B cell (primary cell): ENCODE results near the gene CERS6. TPM values are rescaled to one million over a fixed set of nuclear protein-coding genes. Genes with fewer than 3 reads are reported as not detected.

ENCODE experiments used
- ATAC-seq: fragments of 200-7000 bp; cut with Tn5 transposase; one replicate; pipeline ENCODE4 v1.10.0; 2021; ENCODE audit warnings: low read depth, mild to moderate bottlenecking, moderate number of reproducible peaks, moderate library complexity
- CTCF ChIA-PET: fragments of 350-600 bp; sonication (Branson Sonifier 250); formaldehyde crosslinking; loops from one replicate; lab custom pipeline; 2021; ENCODE audit warnings: antibody characterized with exemption, inconsistent platforms; lab: Charles Lee
- POLR2A ChIA-PET: fragments of 350-600 bp; sonication (Branson Sonifier 250); formaldehyde crosslinking; loops from one replicate; lab custom pipeline; 2021; ENCODE audit warnings: antibody characterized with exemption; lab: Charles Lee
- DNase-seq: peaks from one replicate; pipeline ENCODE4 v3.0.0; 2013
- H2AFZ ChIP-seq: 2 replicates; pipeline ENCODE4 v1.6.1; 2012; ENCODE audit warnings: mild to moderate bottlenecking, low read depth, low read length; ENCODE audit not compliant: insufficient read depth, poor library complexity, severe bottlenecking
- H3K27ac ChIP-seq, 2 donors: 1 replicate in 1 of 2; 2 replicates in 1 of 2; pipeline ENCODE4 v1.5.1; 2012 to 2013; ENCODE audit warnings: low read length in 2 of 2, mild to moderate bottlenecking in 2 of 2, moderate library complexity in 1 of 2
- H3K27me3 ChIP-seq, 4 experiments: fragments of 200-600 bp in 1 of 4; sonication (generic) in 1 of 4; replicated peaks in 1 of 4; 1 replicate in 2 of 4; 2 replicates in 2 of 4; pipeline versions ENCODE4 v1.6.1 to v1.7.0; 2013 to 2016; ENCODE audit warnings: low read length in 3 of 4, mild to moderate bottlenecking in 2 of 4, mixed read lengths in 1 of 4, moderate library complexity in 1 of 4; ENCODE audit not compliant: insufficient read depth in 4 of 4, control insufficient read depth in 3 of 4; ENCODE audit errors: control extremely low read depth in 1 of 4
- H3K36me3 ChIP-seq, 2 experiments: replicated peaks in 1 of 2; 1 replicate in 1 of 2; 2 replicates in 1 of 2; pipeline versions ENCODE4 v1.6.1 to v1.7.1; 2013; ENCODE audit warnings: low read length in 1 of 2; ENCODE audit not compliant: insufficient read depth in 2 of 2, control insufficient read depth in 1 of 2; ENCODE audit errors: control extremely low read depth in 1 of 2, extremely low read depth in 1 of 2
- H3K4me1 ChIP-seq, 2 donors: fragments of 200-600 bp in 1 of 2; sonication (generic) in 1 of 2; 1 replicate in 1 of 2; 2 replicates in 1 of 2; pipeline versions ENCODE4 v1.5.1 to v1.6.1; 2013 to 2017; ENCODE audit warnings: low read length in 2 of 2; ENCODE audit not compliant: control insufficient read depth in 2 of 2, insufficient read depth in 2 of 2
- H3K4me2 ChIP-seq: replicated peaks from 2 replicates; pipeline ENCODE3; 2012; ENCODE audit warnings: mild to moderate bottlenecking, low read depth, low read length; ENCODE audit not compliant: poor library complexity, severe bottlenecking
- H3K4me3 ChIP-seq, 5 experiments: fragments of 200-600 bp in 1 of 5; sonication (generic) in 1 of 5; 1 replicate in 3 of 5; 2 replicates in 2 of 5; pipeline versions ENCODE4 v1.5.1 to v1.7.0; 2011 to 2016; ENCODE audit warnings: low read length in 4 of 5, mild to moderate bottlenecking in 4 of 5, low read depth in 2 of 5, control low read depth in 1 of 5, moderate library complexity in 1 of 5; ENCODE audit not compliant: insufficient read depth in 1 of 5; ENCODE audit errors: control extremely low read depth in 1 of 5, extremely low read depth in 1 of 5
- H3K79me2 ChIP-seq: fragments of 200-600 bp; sonication (generic); one replicate; pipeline ENCODE4 v1.6.0; 2016; ENCODE audit warnings: low read length; ENCODE audit not compliant: control insufficient read depth, insufficient read depth
- H3K9ac ChIP-seq: fragments of 200-600 bp; sonication (generic); 2 replicates; pipeline ENCODE4 v1.6.1; 2017; ENCODE audit warnings: mild to moderate bottlenecking, low read length, moderate library complexity
- H3K9me3 ChIP-seq, 3 donors: one replicate each; pipeline versions ENCODE4 v1.6.1 to v1.7.1; 2013; ENCODE audit warnings: low read length in 2 of 3; ENCODE audit not compliant: control insufficient read depth in 2 of 3, insufficient read depth in 1 of 3; ENCODE audit errors: control extremely low read depth in 1 of 3
- H4K20me1 ChIP-seq: 2 replicates; pipeline ENCODE4 v1.6.0; 2012; ENCODE audit warnings: mild to moderate bottlenecking, low read length; ENCODE audit not compliant: insufficient read depth, control insufficient read depth, poor library complexity, severe bottlenecking
- H3K27ac Mint-ChIP-seq: one replicate; pipeline ENCODE4 v1.8.0; 2021; ENCODE audit warnings: mixed read lengths
- H3K27me3 Mint-ChIP-seq: one replicate; pipeline ENCODE4 v1.8.0; 2021; ENCODE audit warnings: mixed read lengths
- H3K4me1 Mint-ChIP-seq: one replicate; pipeline ENCODE4 v1.8.0; 2021; ENCODE audit warnings: mixed read lengths
- H3K4me3 Mint-ChIP-seq: one replicate; pipeline ENCODE4 v1.8.0; 2021; ENCODE audit warnings: mixed read lengths
- H3K9me3 Mint-ChIP-seq: one replicate; pipeline ENCODE4 v1.8.0; 2022; ENCODE audit warnings: mixed read lengths; ENCODE audit not compliant: insufficient read depth
- CTCF ChIP-seq: fragments of 200-600 bp; IDR thresholded peaks from one replicate; pipeline ENCODE4 v1.8.0; 2022; ENCODE audit warnings: antibody characterized with exemption, mild to moderate bottlenecking
- EZH2 ChIP-seq: IDR thresholded peaks from 2 replicates; pipeline ENCODE4 v1.6.1; 2012; ENCODE audit warnings: borderline replicate concordance, low read depth, mild to moderate bottlenecking, moderate library complexity, low read length; ENCODE audit not compliant: insufficient read depth, poor library complexity, severe bottlenecking
- WGBS: methylation state at CpG from one replicate; pipeline ENCODE4 v1.1.5; 2013; ENCODE audit warnings: missing lambda C conversion rate; ENCODE audit not compliant: insufficient coverage; 5-methylcytosine and 5-hydroxymethylcytosine counted together
- intact Hi-C: fragments of 100-400 bp; cut with micrococcal nuclease; formaldehyde crosslinking; loops from one replicate; pipeline ENCODE4 v1.10.0; 2022
- polyA plus RNA-seq: library from polyadenylated mRNA; depleted of rRNA; stranded (reverse); fragments of >200 nt; gene quantifications from 2 replicates; pipeline ENCODE4 v1.2.3, GENCODE V29; 2012
- total RNA-seq, 2 donors: library from RNA; stranded (reverse); fragments of 120-200 nt in 1 of 2; gene quantifications; 1 replicate in 1 of 2; 2 replicates in 1 of 2; pipeline versions ENCODE4 v1.2.3 to v1.2.4, GENCODE V29; 2013 to 2022

Gene CERS6
- total and polyA plus RNA-seq, 2 donors (not counting 1 experiment from before 2014, with no cell fraction given) = 2.2 to 5.5 TPM

GRCh38 chr2:168428431-168428830, 27.6 kb upstream of the CERS6 start:
- Histone ChIP-seq H3K4me2 (no peak overlapping the region), H3K4me3 (no peak overlapping the region), H3K79me2 (no peaks in the 10 kb centered on the region), H3K27me3 (no peaks in the 10 kb centered on the region), H2AFZ (no peak overlapping the region), H3K36me3 (no peaks in the 10 kb centered on the region), H3K27ac (no peak overlapping the region), H3K9me3 (no peaks in the 10 kb centered on the region), H3K4me1 (no peaks in the 10 kb centered on the region), H3K9ac (no peak overlapping the region), H4K20me1 (no peaks in the 10 kb centered on the region)
- Mint-ChIP-seq H3K27me3 (peaks cover 9% of the 10 kb centered on the region), H3K27ac (no peak overlapping the region), H3K9me3 (peaks cover 2% of the 10 kb centered on the region), H3K4me1 (peaks cover 9% of the 10 kb centered on the region), H3K4me3 (no peak overlapping the region)
- WGBS = no CpG with 5 or more reads among the region's 3 CpGs
- ChIA-PET POLR2A (no interaction called here), CTCF (no interaction called here)
- no peak for DNase-seq
- intact Hi-C loops = no loop called here
- TF ChIP-seq EZH2 (no peak), CTCF (no peak)
- ATAC-seq = no peak

- 99% methylated on average over 6 of the region's 6 CpGs for WGBS
- peaks cover 1% of the 10 kb centered on the region for H3K4me1 Mint-ChIP-seq
- H3K27ac Mint-ChIP-seq = no peak overlapping the region
- no peak overlapping the region for H3K4me3 ChIP-seq
- H3K27ac ChIP-seq = no peak overlapping the region
- no peaks in the 10 kb centered on the region for H4K20me1 ChIP-seq
- H3K4me3 Mint-ChIP-seq = no peak overlapping the region
- TF ChIP-seq EZH2 (no peak), CTCF (no peak)
- POLR2A ChIA-PET = no interaction called here
- H3K4me2 ChIP-seq = no peak overlapping the region
- intact Hi-C loops = no loop called here
- H2AFZ ChIP-seq = no peak overlapping the region
- DNase-seq (no peak), ATAC-seq (no peak)
- no peak overlapping the region for H3K9ac ChIP-seq
- no peaks in the 10 kb centered on the region for H3K36me3 ChIP-seq
- H3K79me2 ChIP-seq = no peaks in the 10 kb centered on the region
- no peaks in the 10 kb centered on the region for H3K4me1 ChIP-seq
- H3K27me3 ChIP-seq = no peaks in the 10 kb centered on the region
- peaks cover 10% of the 10 kb centered on the region for H3K27me3 Mint-ChIP-seq
- no peaks in the 10 kb centered on the region for H3K9me3 Mint-ChIP-seq
- no peaks in the 10 kb centered on the region for H3K9me3 ChIP-seq
- CTCF ChIA-PET = no interaction called here
These were observed 26.1 kb upstream of the CERS6 start for GRCh38 chr2:168429988-168430387.
